Hematopoietic multipotent progenitor cell treated with erythropoietin and hydrocortisone succinate and interleukin-3 and kit ligand, for 6 days (in vitro differentiated cells): ENCODE data around the gene FBLIM1.
"Not testable (repeated sequence)": the region's sequence is repeated elsewhere in the genome, so short reads cannot be mapped to it uniquely, and the experiment has no call there.

Source experiments
- DNase-seq: peaks from one replicate; pipeline ENCODE4 v3.0.0-alpha.2; 2015

Gene FBLIM1

GRCh38 chr1:15825800-15826199 is 67.2 kb downstream of the FBLIM1 start:
- no peak for DNase-seq

GRCh38 chr1:15826810-15827507 is 68.4 kb downstream of the FBLIM1 start:
- no peak for DNase-seq

DNA sequence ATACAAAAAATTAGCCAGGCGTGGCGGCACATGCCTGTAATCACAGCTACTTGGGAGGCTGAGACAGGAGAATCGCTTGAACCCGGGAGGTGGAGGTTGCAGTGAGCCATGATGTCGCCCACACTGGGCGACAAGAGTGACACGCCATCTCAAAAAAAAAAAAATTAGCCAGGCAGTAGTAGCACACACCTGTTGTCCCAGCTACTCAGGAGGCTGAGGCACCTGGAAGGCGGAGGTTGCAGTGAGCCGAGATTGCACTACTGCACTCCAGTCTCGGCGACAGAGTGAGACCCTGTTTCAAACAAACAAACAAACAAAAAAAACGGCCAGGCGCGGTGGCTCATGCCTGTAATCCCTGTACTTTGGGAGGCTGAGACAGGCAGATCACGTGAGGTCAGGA is 69.0 kb downstream of the FBLIM1 start:
- DNase-seq, result not testable (repeated sequence)

DNA sequence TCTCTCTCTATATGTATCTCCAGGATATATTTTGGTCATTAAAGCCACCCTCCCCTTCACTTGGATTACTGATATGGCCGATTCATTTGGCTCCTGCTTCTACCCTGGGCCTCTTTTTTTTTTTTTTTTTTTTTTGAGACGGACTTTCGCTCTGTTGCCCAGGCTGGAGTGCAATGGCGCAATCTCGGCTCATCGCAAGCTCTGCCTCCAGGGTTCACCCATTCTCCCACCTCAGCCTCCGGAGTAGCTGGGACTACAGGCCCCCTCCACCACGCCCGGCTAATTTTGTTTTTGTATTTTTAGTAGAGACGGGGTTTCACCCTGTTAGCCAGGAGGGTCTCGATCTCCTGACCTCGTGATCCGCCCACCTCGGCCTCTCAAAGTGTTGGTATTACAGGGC is 70.3 kb downstream of the FBLIM1 start:
- not testable (repeated sequence) for DNase-seq

DNA sequence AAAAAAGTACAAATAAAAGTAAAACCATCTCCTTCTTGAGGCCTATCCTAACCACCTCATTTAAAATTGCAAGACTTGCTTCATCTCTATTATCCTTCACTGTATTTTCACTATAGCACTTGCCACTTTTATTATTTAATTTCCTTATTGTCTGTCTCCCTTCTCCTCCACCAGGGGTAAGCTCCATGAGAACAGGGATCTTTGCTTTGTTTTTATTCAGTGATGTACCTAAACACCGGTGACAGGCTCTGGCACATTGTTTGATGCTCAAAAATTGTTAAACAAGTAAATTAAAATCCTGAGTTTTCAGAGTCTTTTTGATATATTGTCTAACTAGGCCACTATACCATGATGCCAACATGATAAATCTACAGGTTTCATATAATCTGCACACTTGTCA is 71.7 kb downstream of the FBLIM1 start:
- no peak for DNase-seq

- peak; percentile 39 for DNase-seq
Measured at GRCh38 chr1:15833069-15833679, 74.6 kb downstream of the FBLIM1 start.

GRCh38 chr1:15833842-15834405 is 75.3 kb downstream of the FBLIM1 start:
- no peak for DNase-seq

DNA sequence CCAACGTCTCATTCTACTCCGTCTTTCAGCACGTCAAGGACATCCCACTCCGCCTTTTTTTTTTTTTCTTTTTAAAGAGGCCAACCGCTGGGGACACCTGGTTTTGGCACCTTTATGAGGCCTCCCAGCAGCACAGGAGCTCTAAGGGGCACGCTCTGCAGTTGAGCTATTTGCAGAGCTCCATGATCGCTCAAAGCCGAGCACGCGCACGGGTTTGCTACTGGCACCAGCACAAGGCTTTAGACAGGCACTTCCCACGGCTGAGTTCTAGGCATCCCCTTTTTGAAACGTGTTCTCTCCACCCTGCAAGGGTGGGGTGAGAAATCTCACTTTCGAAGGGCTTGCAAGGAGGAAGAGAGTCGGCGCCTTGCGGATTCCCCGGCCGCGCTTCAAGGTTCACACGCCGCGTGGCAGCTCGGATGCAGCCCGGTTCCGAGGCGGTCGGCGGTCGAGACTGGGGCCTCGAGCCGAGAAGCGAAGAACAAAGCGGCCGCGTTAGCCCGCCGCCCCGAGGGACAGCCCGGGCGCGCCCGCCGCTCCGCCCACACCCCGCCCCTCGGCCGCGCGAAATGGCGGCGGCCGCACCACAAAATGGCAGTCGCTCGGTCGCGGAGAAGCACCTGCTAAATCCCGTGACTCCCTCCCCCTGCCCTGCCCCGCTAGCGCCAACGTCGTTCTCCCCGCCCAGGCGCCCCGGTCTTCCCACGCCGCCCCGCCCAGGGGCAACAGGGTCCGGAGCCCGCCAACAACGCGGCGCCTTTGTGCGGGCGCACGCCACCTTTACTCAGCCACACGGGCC is 76.0 kb downstream of the FBLIM1 start:
- peak; percentile 96 for DNase-seq

DNA sequence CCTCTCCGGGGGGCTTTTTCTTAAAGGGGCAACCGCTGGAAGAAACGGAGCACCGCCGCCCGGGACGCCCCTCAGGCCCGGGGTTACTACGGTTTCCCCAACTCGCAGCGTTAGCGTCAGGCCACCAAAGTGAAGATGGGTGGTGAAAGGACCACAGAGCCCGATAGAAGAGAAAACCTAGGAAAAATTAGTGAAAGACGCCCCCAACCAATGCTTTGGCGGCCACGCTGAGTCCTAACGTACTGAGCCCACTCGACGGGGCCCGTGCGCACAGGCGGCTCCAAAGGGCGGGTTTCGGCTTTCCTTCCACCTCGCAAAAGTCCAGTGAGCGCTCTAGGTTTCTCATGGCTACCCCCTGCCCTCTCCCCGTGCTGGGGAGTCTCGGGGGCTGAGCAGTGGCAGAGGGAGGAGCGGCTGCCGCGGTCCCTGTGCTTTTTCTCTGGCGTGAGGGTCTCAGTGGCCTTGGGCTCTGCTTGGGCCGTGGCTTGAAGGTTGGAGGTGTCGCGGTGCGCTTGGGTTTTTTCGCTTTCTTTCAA is 76.7 kb downstream of the FBLIM1 start:
- DNase-seq, result peak; percentile 58

- peak; percentile 99 for DNase-seq
Measured at GRCh38 chr1:15835741-15836510, 77.3 kb downstream of the FBLIM1 start.
